Prostate gland (tissue), 2 donors: ENCODE measurements around the gene TMEM131. TPM values are rescaled to one million over a fixed set of nuclear protein-coding genes. Genes with fewer than 3 reads are reported as not detected.
"Not testable (repeated sequence)": the region's sequence is repeated elsewhere in the genome, so short reads cannot be mapped to it uniquely, and the experiment has no call there.

Experiments used
- DNase-seq: peaks from one replicate; pipeline ENCODE4 v3.0.0-alpha.2; 2019; ENCODE audit warnings: low spot score
- H3K27ac ChIP-seq, 2 donors: fragments of 200-600 bp; sonication (generic); 2 replicates each; pipeline ENCODE4 v1.5.1; 2017 to 2019
- H3K27me3 ChIP-seq: fragments of 200-600 bp; sonication (generic); replicated peaks from 2 replicates; pipeline ENCODE4 v1.5.1; 2019; ENCODE audit not compliant: insufficient read depth
- H3K36me3 ChIP-seq, 2 donors: fragments of 200-600 bp; sonication (generic); 1 replicate in 1 of 2; 2 replicates in 1 of 2; pipeline versions ENCODE4 v1.5.1 to v1.8.1; 2017 to 2019
- H3K4me1 ChIP-seq: fragments of 200-600 bp; sonication (generic); replicated peaks from 2 replicates; pipeline ENCODE4 v1.5.1; 2019
- H3K4me3 ChIP-seq, 2 donors: fragments of 200-600 bp; sonication (generic); 2 replicates each; pipeline ENCODE4 v1.5.1; 2017 to 2019
- H3K9me3 ChIP-seq: fragments of 200-600 bp; sonication (generic); 2 replicates; pipeline ENCODE4 v1.5.1; 2017
- CTCF ChIP-seq, 4 experiments: fragments of 200-600 bp in 2 of 4; fragments of 450-650 bp in 2 of 4; sonication (generic) in 2 of 4; IDR thresholded peaks; 1 replicate in 3 of 4; 2 replicates in 1 of 4; pipeline ENCODE4 v1.5.1; 2016 to 2019; ENCODE audit warnings: antibody characterized with exemption in 4 of 4, mild to moderate bottlenecking in 2 of 4, moderate library complexity in 2 of 4
- POLR2A ChIP-seq: fragments of 450-650 bp; IDR thresholded peaks from one replicate; pipeline ENCODE4 v1.6.1; 2016; ENCODE audit warnings: antibody characterized with exemption, mild to moderate bottlenecking
- POLR2AphosphoS5 ChIP-seq: sonication (generic); formaldehyde crosslinking; IDR thresholded peaks from one replicate; pipeline ENCODE4 v1.6.1; 2017; ENCODE audit warnings: antibody characterized with exemption
- WGBS: methylation state at CpG from one replicate; pipeline ENCODE4 v1.1.5; 2018; 5-methylcytosine and 5-hydroxymethylcytosine counted together
- intact Hi-C: fragments of 100-400 bp; cut with DNase I; formaldehyde crosslinking; loops from one replicate; pipeline ENCODE4 v1.14.2; 2022
- total RNA-seq, 2 donors: library from RNA; depleted of rRNA; stranded (reverse); fragments of >200 nt; gene quantifications; one replicate each; pipeline ENCODE4 v1.1.0, GENCODE V29; 2016

Gene TMEM131
- total RNA-seq, 2 donors from 2014 or later: 40.6 to 42.0 TPM

DNA sequence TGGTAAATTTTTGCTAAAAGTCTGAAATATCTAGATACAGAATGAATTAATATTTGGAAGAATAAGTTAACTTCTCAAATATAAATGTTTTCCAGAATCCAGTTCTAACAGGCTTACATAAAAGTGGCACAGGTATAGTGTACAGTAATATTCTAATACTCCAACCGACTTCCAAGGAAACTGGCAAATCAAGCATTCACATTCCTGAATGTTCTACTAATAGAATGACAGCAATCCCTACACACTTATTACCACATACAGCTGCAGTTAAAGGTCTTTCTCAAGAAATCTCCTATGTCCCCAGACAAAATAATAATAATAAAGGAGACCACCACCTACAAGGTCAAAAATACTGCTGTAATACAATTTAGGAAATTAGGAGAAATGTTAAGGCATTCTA, 31.9 kb downstream of the TMEM131 start:
- no peaks in the 10 kb centered on the region for H3K9me3 ChIP-seq
- 61% methylated on average over 1 of the region's 1 CpG for WGBS
- no peaks in the 10 kb centered on the region for H3K36me3 ChIP-seq
- TF ChIP-seq CTCF (IDR thresholded peaks at IDR 0.05): no peak
- TF ChIP-seq POLR2AphosphoS5: no peak
- no peak for TF ChIP-seq POLR2A
- intact Hi-C loops: no loop called here
- no peaks in the 10 kb centered on the region for H3K27me3 ChIP-seq
- H3K4me3 ChIP-seq: no peak overlapping the region
- H3K4me1 ChIP-seq: no peaks in the 10 kb centered on the region
- no peak for DNase-seq
- H3K27ac ChIP-seq: no peak overlapping the region

DNA sequence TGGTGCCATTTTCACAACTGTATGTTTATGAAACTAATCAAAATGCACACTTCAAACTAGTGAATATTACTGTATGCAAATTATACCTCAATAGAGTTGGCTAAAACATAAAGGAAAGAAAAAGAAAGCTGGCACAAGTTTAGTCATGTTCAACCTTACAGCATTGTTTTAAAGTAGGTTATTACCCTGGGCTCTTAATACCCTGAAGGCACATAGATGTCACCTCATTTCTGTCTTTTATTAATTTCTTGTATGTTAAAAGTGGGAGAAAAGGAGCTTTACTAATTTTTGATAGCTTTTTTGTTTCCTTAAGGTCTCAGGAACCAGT, 32.7 kb downstream of the TMEM131 start:
- no peaks in the 10 kb centered on the region for H3K27me3 ChIP-seq
- no peaks in the 10 kb centered on the region for H3K36me3 ChIP-seq
- intact Hi-C loops: no loop called here
- DNase-seq: no peak
- TF ChIP-seq POLR2AphosphoS5 (no peak), CTCF (IDR thresholded peaks at IDR 0.05) (no peak), POLR2A (no peak)
- no peaks in the 10 kb centered on the region for H3K9me3 ChIP-seq
- no peaks in the 10 kb centered on the region for H3K4me1 ChIP-seq
- no peak overlapping the region for H3K4me3 ChIP-seq
- no peak overlapping the region for H3K27ac ChIP-seq

DNA sequence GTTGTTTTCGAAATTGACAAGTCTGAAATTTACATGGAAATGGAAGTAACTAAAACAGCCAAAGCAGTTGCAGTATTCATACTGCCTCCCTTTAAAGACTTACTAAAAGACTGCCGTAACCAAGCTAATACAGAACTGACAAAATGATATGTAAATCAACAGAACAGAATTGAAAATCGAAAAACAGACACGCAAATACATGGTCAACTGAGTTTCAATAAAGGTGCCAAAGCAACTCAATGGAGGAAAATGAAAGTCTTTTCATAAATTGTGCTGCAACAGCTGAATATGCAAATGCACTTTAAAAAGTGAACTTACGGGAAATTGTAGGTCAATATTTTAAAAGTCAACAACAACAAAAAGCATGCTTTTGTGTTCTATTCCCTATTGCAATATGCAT, 34.2 kb downstream of the TMEM131 start:
- no peaks in the 10 kb centered on the region for H3K4me1 ChIP-seq
- 76% methylated on average over 5 of the region's 5 CpGs for WGBS
- no peaks in the 10 kb centered on the region for H3K36me3 ChIP-seq
- H3K9me3 ChIP-seq: no peaks in the 10 kb centered on the region
- no peak for TF ChIP-seq CTCF (IDR thresholded peaks at IDR 0.05)
- no peak for TF ChIP-seq POLR2AphosphoS5
- H3K27ac ChIP-seq: no peak overlapping the region
- DNase-seq: no peak
- no peaks in the 10 kb centered on the region for H3K27me3 ChIP-seq
- intact Hi-C loops: no loop called here
- H3K4me3 ChIP-seq: no peak overlapping the region

DNA sequence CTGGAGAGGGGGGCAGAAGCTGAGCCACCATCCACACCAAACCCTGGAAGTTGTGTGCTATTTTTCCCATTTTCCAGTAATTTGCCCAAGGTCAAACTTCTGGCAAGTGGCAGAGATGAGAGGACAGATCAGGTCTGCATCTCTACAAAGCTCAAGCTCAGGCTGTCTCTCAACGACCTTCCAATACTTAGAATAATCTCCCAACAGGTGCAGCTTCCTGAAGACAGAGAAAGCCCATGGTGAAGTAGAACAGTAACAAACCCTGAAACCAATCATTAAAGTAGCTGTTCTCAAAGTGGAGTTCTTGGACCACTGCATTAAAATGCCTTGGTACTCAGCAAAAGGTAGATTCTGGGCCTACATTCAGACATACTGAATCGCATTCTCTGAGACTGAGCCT, 37.6 kb downstream of the TMEM131 start:
- H3K9me3 ChIP-seq: no peaks in the 10 kb centered on the region
- H3K27ac ChIP-seq: no peak overlapping the region
- TF ChIP-seq POLR2A (no peak), POLR2AphosphoS5 (no peak), CTCF (IDR thresholded peaks at IDR 0.05) (no peak)
- no peaks in the 10 kb centered on the region for H3K27me3 ChIP-seq
- H3K36me3 ChIP-seq: no peaks in the 10 kb centered on the region
- 80% methylated on average over 2 of the region's 2 CpGs for WGBS
- DNase-seq: no peak
- no peak overlapping the region for H3K4me3 ChIP-seq
- no peaks in the 10 kb centered on the region for H3K4me1 ChIP-seq
- intact Hi-C loops: no loop called here

- TF ChIP-seq POLR2AphosphoS5 (no peak), POLR2A (no peak), CTCF (IDR thresholded peaks at IDR 0.05) (no peak)
- 78% methylated on average over 5 of the region's 5 CpGs for WGBS
- H3K27ac ChIP-seq: no peak overlapping the region
Measured at GRCh38 chr2:97957432-97958183, 38.1 kb downstream of the TMEM131 start.

DNA sequence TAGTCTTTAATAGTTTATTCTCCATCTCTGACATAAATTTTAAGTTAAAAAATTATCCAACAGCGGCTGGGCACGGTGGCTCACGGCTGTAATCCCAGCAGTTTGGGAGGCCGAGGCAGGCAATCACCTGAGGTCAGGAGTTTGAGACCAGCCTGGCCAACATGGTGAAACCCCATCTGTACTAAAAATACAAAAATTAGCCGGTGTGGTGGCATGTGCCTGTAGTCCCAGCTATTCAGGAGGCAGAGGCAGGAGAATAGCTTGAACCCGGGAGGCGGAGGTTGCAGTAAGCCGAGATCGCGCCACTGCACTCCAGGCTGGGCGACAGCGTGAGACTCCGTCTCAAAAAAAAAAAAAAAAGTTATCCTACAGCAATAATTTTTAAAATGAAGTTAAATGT, 39.0 kb downstream of the TMEM131 start:
- intact Hi-C loops, H3K27me3 ChIP-seq, H3K4me1 ChIP-seq, DNase-seq, H3K36me3 ChIP-seq, H3K4me3 ChIP-seq, H3K9me3 ChIP-seq, H3K27ac ChIP-seq: not testable (repeated sequence)
- 88% methylated on average over 13 of the region's 13 CpGs for WGBS

More at GRCh38 chr2:97957432-97958183, 38.1 kb downstream of the TMEM131 start:
- Histone ChIP-seq H3K36me3 (no peaks in the 10 kb centered on the region), H3K4me1 (no peaks in the 10 kb centered on the region), H3K27me3 (no peaks in the 10 kb centered on the region), H3K9me3 (no peaks in the 10 kb centered on the region), H3K4me3 (no peak overlapping the region)
- intact Hi-C loops: no loop called here
- DNase-seq: no peak
